Esophagus squamous epithelium (tissue), 5 donors: ENCODE measurements around the gene FOXRED1. TPM values are rescaled to one million over a fixed set of nuclear protein-coding genes. Genes with fewer than 3 reads are reported as not detected.

Source experiments
- DNase-seq: peaks from one replicate; lab custom pipeline; 2025; lab: John Stamatoyannopoulos, UW
- H3K27ac ChIP-seq, 4 donors: fragments of 200-600 bp; sonication (generic); one replicate each; pipeline ENCODE4 v1.5.1; 2016 to 2019; ENCODE audit warnings: mild to moderate bottlenecking in 1 of 4
- H3K27me3 ChIP-seq, 4 donors: fragments of 200-600 bp; sonication (generic); 1 replicate in 3 of 4; 2 replicates in 1 of 4; pipeline versions ENCODE4 v1.5.1 to v1.6.0; 2017 to 2021; ENCODE audit warnings: antibody characterized with exemption in 1 of 4
- H3K36me3 ChIP-seq, 3 donors: fragments of 200-600 bp; sonication (generic); one replicate each; pipeline ENCODE4 v1.5.1; 2016 to 2019
- H3K4me1 ChIP-seq, 3 donors: fragments of 200-600 bp; sonication (generic); one replicate each; pipeline ENCODE4 v1.5.1; 2017 to 2019
- H3K4me3 ChIP-seq, 4 donors: fragments of 200-600 bp; sonication (generic); 1 replicate in 3 of 4; 2 replicates in 1 of 4; pipeline ENCODE4 v1.5.1; 2016 to 2019; ENCODE audit warnings: mild to moderate bottlenecking in 2 of 4, moderate library complexity in 1 of 4
- H3K9me3 ChIP-seq, 3 donors: fragments of 200-600 bp; sonication (generic); one replicate each; pipeline ENCODE4 v1.5.1; 2016 to 2019
- CTCF ChIP-seq, 6 experiments: fragments of 450-650 bp in 4 of 6; fragments of 200-600 bp in 2 of 6; sonication (generic) in 2 of 6; IDR thresholded peaks; one replicate each; pipeline ENCODE4 v1.5.1; 2016 to 2019; ENCODE audit warnings: antibody characterized with exemption in 6 of 6, mild to moderate bottlenecking in 4 of 6, moderate library complexity in 4 of 6
- POLR2A ChIP-seq, 4 donors: fragments of 450-650 bp; IDR thresholded peaks; one replicate each; pipeline ENCODE4 v1.6.1; 2017; ENCODE audit warnings: antibody characterized with exemption in 4 of 4, mild to moderate bottlenecking in 4 of 4, moderate library complexity in 3 of 4
- WGBS, 2 donors: methylation state at CpG; one replicate each; pipeline ENCODE4 v1.1.5; 2018; 5-methylcytosine and 5-hydroxymethylcytosine counted together
- intact Hi-C: fragments of 100-400 bp; cut with DNase I; formaldehyde crosslinking; loops from one replicate; pipeline ENCODE4 v1.15.0; 2022
- total RNA-seq, 4 donors: library from RNA; depleted of rRNA; stranded (reverse); fragments of >200 nt; gene quantifications; one replicate each; pipeline ENCODE4 v1.1.0, GENCODE V29; 2016
- donor health status: DM: yes; HTN: yes; CAD: no.

The FOXRED1 gene
- total RNA-seq, 4 donors from 2014 or later, result 7.5 to 31.4 (median 17.4) TPM

GRCh38 chr11:126229858-126230540, 39.0 kb upstream of the FOXRED1 start:
- Histone ChIP-seq H3K4me3 (no peak overlapping the region), H3K27ac (no peak overlapping the region), H3K4me1 (no peaks in the 10 kb centered on the region), H3K9me3 (no peaks in the 10 kb centered on the region), H3K27me3 (no peaks in the 10 kb centered on the region), H3K36me3 (peaks cover 0 to 20% (median 0%) of the 10 kb centered on the region in 3 donors)
- 58 to 68% methylated on average over 3 of the region's 3 CpGs for WGBS, 2 donors
- no peak for DNase-seq
- intact Hi-C loops, result no loop called here
- TF ChIP-seq CTCF (IDR thresholded peaks at IDR 0.05) (no peak), POLR2A (IDR thresholded peaks at IDR 0.05) (no peak)

- no peak for DNase-seq
- H3K27me3 ChIP-seq, result no peaks in the 10 kb centered on the region
- no peak for TF ChIP-seq CTCF (IDR thresholded peaks at IDR 0.05)
- no peak for TF ChIP-seq POLR2A (IDR thresholded peaks at IDR 0.05)
- no peak overlapping the region for H3K4me3 ChIP-seq
- 66 to 71% methylated on average over 6 of the region's 6 CpGs for WGBS, 2 donors
- peaks cover 0 to 34% (median 0%) of the 10 kb centered on the region in 3 donors for H3K36me3 ChIP-seq
- H3K4me1 ChIP-seq, result no peaks in the 10 kb centered on the region
- H3K27ac ChIP-seq, result no peak overlapping the region
- intact Hi-C loops, result no loop called here
- H3K9me3 ChIP-seq, result no peaks in the 10 kb centered on the region
These were observed 37.1 kb upstream of the FOXRED1 start for GRCh38 chr11:126231725-126232459.

GRCh38 chr11:126232683-126233082, 36.3 kb upstream of the FOXRED1 start:
- DNase-seq, result no peak
- Histone ChIP-seq H3K27me3 (no peaks in the 10 kb centered on the region), H3K27ac (no peak overlapping the region), H3K4me3 (no peak overlapping the region), H3K9me3 (no peaks in the 10 kb centered on the region), H3K4me1 (no peaks in the 10 kb centered on the region), H3K36me3 (peaks cover 0 to 34% (median 0%) of the 10 kb centered on the region in 3 donors)
- intact Hi-C loops, result no loop called here
- WGBS, 2 donors, result 84 to 89% methylated on average over 3 of the region's 3 CpGs
- TF ChIP-seq CTCF (IDR thresholded peaks at IDR 0.05), result no peak
- TF ChIP-seq POLR2A (IDR thresholded peaks at IDR 0.05), result no peak

- no peak for TF ChIP-seq POLR2A (IDR thresholded peaks at IDR 0.05)
- TF ChIP-seq CTCF (IDR thresholded peaks at IDR 0.05), result no peak
- Histone ChIP-seq H3K36me3 (peaks cover 0 to 39% (median 0%) of the 10 kb centered on the region in 3 donors), H3K27me3 (no peaks in the 10 kb centered on the region), H3K27ac (no peak overlapping the region), H3K4me3 (no peak overlapping the region), H3K9me3 (no peaks in the 10 kb centered on the region), H3K4me1 (no peaks in the 10 kb centered on the region)
- intact Hi-C loops, result no loop called here
- WGBS, 2 donors, result 85 to 91% methylated on average over 4 of the region's 4 CpGs
- DNase-seq, result no peak
These were observed 35.6 kb upstream of the FOXRED1 start for GRCh38 chr11:126233391-126233790.

- no peak overlapping the region for H3K4me3 ChIP-seq
- no peak for DNase-seq
- H3K4me1 ChIP-seq, result no peaks in the 10 kb centered on the region
- intact Hi-C loops, result no loop called here
- no peaks in the 10 kb centered on the region for H3K9me3 ChIP-seq
- peaks cover 0 to 61% (median 11%) of the 10 kb centered on the region in 3 donors for H3K36me3 ChIP-seq
- TF ChIP-seq POLR2A (IDR thresholded peaks at IDR 0.05) (no peak), CTCF (IDR thresholded peaks at IDR 0.05) (no peak)
- 83 to 88% methylated on average over 2 of the region's 2 CpGs for WGBS, 2 donors
- H3K27ac ChIP-seq, result no peak overlapping the region
- H3K27me3 ChIP-seq, result no peaks in the 10 kb centered on the region
These were observed 22.3 kb upstream of the FOXRED1 start for GRCh38 chr11:126246636-126247035.
